GM18867 (cell line): ENCODE data around the gene HCFC1.

Experiments used
- ATAC-seq: cut with Tn5 transposase; IDR thresholded peaks from one replicate; pipeline ENCODE4 v1.9.1; 2021; ENCODE audit warnings: mild to moderate bottlenecking, moderate library complexity; ENCODE audit not compliant: unreplicated experiment

The HCFC1 gene

DNA sequence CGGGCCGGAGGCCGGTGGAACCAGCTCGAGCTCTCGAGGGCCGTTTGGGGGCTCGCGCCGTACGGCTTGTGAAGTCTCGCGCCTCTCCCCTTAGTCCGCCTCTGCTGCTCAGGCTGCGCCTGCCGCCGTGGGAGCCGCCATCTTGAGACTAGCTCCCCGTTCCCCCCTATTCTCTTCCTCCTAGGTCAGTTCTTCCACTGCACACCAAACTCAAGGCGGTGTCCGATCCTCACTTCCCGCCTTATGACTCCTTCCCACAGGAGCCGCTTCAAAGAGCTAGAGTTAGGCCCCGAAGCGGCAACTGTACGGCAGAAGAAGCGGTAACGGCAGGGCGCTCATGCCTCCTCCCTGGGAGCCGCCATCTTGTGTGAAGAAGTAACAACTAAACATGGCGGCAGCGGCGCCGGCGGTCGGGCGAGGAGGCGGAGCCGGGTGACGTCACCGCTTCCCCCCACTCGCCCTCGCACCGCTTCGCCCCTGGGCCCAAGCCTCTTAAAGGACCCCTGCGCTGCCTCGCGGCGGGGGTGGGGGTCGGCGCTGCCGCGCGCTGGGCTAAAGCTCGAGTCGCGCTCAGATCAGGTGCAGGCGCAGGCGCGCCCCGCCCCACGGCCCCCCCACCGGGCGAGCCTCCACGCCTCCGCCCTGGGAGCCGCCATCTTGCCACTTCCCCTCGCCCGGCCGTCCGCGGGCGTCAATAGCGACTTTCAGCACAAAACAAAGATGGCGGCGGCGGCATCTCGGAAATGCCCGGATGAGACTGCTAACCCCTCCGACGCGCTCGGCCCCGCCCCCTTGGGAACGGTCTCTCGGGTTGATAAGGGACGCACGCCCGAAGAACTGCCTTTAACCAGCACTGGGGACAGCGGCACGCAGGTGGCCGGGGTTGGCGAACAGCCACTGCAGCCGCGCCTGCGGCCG lies at the start of gene HCFC1:
Gene HCFC1 (minus strand): TSS at position 369 of the 918 bp plus-strand sequence. CDS start 978 bp downstream, outside the sequence.
- ATAC-seq, result peak; percentile 51

DNA sequence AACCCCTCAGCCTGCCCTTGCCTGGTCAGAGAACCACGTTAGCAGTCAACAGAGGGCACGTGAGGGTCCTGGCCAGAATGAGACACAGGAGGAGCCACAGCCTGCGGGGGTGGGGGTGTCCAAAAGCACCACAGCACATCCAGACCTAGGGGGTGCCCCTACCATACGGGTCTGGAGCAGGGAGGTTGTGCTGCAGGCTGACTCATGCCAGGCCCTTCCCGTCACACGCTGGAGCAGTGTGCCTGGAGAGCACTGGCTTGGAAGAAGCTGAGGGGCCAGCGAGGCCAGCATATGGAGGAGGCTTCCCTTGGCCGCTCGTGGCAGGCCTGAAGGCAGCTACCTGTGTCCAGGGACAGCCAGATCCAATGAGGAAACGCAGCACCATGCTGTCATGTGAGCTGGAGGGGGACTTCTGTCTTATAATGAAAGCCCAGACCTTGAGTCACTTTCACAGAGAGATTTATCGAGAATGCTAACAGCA lies 49.6 kb upstream of the HCFC1 start:
- ATAC-seq, result no peak

DNA sequence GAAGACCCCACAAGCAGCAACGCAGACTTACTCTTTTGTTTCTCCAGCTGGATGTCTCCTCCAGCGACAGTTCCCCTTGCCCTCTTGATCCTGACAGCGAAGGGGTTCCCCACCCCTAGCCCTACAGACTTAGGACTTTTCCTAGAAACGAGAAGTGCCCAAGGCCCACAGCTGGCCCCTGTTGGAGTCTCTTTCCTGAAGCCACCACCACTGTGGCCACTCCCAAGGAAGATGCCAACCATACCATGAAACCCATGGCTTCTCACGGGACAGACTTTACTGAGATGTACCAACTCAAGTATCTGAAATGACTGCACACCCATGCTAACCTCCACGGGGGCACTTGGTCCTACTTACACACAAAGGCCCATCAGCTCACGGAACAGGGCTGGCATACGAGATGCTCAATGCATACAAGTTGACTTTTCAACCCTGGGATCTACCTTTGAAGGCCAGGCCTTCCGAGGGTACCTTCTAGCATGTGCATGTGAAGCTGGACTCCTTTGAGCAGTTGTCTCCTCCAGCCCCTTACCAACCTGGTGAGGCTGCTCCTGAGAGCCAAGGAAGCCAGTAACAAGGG lies 49.0 kb upstream of the HCFC1 start:
- peak; percentile 3 for ATAC-seq

DNA sequence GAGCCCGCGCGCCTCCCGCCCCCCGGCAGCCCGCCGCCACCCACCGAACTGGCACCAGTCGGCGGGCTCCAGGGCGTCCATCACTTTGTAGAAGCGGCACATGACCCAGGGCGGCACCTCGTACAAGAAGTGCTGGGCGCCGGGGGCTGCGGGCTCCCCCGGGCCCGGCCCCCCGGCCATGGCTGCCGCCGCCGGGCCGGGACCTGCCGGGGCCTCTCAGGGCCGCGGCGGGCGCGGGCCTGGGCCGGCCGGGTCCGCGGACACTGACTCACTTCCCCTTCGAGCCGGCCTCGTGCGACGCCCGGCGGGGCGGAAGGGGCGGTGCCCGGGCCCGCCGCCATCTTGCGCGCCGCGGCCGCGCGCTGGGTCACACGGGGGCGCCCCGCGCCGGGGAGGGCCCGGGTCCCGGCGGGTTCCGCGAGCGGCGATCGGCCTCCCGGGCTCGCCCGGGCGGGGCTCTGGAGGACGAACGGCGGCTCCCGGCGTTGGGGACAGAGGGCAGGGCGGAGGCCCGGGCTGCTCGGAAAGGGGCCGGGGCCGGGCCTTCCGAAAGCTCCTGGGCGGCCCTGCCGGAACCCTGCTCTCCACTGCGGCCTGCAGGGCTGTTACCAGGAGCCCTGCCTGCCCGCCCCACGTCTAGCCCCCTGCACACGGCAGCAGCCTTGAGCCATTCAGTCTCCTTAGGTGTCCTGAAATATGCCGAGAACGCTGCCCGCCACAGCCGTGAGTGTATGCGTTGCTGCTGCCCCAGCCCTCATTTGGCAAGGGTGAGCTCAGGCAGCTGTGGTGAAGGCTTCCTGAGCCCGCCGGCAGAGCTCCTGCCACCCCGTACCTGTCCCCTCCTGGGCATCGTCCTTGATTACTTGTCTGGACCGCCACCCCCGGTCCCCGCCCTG lies 48.3 kb upstream of the HCFC1 start, which contains the start of gene IRAK1:
Gene IRAK1 (minus strand): TSS at position 270 of the 896 bp plus-strand sequence. CDS start 90 bp downstream, at position 180.
- ATAC-seq, result peak; percentile 57

DNA sequence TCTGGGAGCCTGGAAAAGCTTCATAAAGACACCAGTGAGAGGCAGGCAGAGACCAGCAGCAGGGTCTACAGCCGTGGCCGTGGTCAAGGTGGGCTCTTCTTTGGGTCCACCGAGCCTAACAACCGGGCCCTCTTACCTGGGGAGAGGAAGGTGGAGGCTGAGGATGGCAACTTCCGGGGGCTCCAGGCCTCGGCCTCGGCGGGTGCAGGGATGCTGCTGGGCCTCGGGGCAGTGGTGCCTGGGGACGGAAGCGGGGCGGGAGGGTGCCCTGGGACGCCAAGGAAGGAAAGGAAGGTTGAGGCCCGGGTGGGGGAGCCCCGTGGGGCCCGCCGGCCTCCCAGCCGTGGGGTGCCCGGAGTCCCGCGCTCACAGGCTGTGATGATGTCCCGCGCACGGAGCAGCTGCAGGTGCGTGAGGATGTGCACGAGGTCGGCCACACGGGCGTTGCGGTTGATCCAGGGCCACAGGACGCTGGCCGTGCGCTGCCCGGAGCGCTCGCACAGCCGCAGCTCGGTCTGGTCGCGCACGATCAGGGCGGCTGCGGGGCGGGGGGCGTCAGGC lies 47.5 kb upstream of the HCFC1 start:
- no peak for ATAC-seq

DNA sequence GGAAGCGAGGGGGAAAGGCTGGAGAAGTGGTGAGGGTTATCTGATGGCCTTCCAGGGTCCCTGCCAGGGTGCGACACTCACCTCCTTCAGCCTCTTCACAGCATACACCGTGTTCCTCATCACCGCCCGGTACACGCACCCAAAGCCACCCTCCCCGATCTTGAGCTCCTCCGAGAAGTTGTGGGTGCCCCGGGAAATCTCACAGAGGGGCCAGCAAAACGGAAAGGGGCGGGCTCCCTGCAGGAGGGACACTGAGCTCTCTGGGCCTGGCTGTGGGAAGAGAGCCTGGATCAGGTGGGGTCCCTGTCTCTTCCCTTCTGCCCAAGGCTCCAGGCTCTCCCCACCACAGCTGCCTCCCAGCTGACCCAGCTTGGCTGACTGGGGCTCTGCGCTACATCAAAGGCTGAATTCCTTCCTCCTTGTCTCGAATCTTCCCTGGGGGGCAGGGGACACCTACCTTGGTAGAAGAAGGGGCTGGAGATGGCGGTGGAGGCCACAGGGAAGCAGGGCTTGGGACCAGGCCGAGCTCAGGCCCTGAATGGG lies 47.0 kb upstream of the HCFC1 start:
- ATAC-seq, result no peak

DNA sequence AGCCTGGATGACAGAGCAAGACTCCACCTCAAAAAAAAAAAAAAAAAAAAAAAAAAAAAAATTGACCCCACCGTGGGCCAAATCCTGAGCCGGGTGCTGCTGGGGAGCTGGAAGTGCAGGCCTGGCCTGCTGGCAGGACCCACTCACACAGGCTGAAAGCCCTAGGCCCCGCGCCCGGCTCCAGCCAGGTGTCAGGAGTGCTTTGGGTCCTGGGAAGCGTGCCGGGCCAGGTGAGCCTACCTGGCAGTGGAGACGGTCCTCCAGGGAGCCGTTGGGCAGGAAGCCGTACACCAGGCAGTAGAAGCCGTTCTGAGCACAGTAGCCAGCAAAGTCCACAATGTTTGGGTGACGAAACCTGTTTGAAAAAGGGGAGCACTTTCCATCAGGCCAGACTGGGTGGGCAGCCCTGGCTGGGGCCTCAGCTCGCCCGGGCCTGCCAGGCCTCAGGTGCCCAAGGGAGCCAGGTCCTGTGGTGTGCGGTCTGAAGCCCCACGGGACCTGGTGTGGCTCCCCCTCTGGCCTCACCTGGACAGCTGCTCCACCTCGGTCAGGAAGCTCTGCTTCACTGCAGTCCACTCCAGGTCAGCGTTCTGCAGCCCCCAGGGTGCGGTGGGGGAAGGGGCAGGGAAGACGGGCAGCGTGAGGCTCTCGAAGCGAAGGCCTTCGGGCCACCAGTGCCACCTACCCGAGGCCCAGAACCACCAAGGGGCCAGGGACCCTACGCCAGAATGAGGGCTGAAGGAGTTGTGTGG lies 46.3 kb upstream of the HCFC1 start:
- no peak for ATAC-seq

DNA sequence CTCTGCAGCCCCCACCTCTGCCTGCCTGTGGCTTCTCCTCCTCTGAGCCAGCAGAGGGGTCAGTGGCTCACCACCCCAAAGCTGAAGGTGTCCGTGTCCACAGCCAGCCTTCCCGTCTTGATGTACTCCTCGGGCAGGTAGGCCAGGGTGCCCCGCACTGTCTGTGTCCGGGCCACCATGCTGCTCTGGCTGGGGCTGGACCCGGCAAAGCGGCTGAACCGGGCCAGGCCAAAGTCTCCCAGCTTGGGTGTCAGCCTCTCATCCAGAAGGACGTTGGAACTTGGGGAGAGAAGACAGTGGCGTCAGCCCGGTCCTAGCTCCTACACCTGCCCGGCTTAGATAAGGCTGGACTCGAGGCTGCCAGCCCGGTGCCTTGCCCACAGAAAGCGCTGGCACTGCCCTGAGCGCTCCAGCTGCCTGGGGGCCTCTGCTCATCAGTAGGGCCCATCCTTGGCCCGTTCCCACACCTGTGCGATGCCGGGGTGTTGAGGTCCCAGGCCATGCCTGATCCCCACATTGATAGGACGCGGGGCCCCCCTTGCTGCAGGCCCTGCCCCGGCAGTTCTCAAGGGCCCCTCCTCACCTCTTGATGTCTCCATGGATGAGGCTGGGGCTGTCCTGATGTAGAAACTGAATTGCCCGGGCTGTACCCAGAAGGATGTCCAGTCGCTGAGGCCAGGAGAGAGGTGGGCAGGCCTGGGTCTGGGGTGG lies 44.9 kb upstream of the HCFC1 start:
- no peak for ATAC-seq

DNA sequence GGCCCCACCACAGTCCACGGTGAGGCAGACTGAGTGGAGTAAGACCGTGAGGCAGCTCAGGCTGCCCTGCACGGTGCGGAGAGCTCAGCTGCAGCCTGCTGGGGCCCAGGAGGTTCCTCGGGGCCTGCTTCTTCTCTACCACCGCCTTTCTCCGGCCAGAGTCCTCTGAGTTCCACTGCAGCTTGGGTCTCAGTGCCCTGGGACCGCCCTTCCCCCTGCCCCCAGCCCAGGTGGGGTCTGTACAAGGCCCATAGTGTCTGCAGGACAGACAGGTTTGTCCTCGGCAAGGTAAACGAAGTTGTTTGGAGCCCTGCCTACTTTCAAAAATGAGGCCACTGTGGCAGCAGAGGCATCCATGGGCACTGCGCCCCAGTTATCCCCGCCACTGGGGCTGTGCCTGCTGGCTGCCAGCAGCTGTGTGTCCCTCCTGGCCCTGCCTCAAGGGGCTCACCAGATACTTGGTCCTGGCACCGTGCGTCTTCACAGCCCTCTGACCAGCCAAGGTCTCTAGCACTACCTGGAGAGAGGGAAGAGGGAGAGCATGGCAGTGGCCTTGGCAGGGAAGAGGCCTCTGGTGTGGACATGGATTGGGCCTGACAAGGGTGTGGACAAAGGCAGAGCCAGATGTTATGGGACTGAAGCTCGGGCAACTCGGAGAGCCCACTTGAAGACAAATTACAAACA lies 44.1 kb upstream of the HCFC1 start:
- no peak for ATAC-seq

DNA sequence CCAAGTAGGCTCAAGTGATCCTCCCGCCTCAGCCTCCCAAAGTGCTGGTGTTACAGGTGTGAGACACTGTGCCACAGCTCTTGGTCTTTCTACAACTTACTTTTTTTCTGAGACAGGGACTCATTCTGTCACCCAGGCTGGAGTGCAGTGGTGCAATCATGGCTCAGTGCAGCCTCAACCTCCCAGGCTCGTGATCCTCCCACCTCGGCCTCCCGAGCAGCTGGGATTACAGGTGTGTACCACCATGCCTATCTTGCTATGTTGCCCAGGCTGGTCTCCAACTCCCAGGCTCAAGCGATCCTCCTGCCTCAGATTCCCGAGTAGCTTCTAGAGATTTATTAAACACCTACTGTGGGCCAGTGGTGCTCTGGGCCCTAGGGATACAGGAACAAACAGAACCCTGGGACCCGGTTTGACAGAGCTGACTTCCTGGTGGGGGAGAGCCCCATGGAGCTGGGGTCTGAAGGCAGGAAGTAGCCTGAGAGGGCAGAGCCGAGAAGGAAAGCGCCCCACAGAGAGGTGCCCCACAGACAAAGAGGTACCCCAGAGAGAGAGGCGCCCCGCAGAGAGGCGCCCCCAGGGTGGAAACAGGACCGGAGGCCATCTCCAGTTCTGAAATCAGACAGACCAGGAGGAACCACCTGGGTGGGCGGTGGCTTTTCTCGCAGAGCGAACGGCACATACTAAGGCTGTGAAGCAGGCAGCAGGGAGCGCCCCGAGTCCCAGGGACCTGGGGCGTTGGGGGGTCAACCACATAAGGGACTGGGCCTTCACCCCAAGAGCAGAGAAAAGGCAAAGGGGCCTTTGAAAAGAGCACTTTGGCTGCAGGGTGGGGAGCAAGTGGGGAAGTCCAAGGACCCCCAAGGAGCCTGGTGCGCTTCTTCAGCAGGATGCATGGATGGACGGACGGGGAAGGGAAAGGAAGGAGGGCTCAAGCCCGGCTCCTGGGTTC lies 43.1 kb upstream of the HCFC1 start:
- no peak for ATAC-seq

DNA sequence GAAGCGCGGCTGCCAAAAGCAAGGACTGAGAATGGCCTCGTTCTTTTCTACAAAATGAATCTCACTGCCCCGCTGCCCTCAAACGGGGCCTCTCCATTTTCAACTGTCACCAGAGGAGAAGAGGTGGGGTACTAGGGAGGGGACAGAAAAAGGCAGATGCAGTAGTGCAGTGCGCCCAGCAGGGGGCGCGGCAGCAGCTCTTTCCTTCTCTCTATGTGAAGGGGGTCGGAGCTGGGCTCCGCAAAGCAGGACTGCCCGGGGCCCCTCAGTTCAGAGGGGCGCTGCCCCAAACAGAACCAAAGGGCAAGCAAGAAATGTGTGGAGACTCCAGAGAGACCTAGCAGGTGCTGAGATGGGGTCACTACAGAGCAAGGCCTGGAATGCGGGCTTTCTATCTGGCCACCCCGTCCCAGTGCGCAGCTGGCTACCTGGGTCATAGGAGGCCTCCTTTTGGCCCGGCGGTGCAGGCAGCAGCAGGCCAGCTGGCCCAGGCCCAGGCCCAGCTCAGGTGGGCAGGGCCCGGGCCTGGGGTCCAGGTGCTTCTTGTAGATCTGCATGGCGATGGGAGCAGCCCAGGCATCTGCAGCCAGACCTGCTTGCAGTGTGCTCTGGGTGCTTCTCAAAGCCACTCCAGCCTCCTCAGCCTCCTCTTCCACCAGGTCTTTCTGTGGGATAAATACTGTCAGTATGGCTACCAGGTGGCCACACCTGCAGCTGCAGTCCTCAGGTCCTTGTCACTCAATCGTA lies 42.2 kb upstream of the HCFC1 start:
- peak; percentile 59 for ATAC-seq

DNA sequence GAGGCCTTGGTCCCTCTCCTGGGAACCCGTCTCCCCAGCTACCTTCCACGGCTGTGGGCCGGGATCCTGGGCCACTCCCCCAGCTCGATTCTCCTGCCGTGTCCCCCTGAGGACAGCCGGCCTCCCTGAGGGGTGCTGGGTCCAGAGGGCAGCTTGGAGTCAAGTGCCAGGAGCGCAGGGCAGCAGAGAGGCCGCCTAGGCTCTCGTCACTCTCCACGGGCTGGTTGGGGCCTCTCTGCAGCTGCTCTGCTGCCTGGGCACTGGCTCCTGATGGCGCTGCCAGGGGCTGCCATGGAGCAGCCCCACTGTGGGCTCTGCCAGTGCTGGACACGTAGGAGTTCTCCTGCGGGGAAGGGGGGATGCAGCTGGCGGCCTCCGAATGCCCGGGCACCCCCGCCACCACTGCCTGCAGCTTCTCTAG lies 41.4 kb upstream of the HCFC1 start:
- no peak for ATAC-seq

DNA sequence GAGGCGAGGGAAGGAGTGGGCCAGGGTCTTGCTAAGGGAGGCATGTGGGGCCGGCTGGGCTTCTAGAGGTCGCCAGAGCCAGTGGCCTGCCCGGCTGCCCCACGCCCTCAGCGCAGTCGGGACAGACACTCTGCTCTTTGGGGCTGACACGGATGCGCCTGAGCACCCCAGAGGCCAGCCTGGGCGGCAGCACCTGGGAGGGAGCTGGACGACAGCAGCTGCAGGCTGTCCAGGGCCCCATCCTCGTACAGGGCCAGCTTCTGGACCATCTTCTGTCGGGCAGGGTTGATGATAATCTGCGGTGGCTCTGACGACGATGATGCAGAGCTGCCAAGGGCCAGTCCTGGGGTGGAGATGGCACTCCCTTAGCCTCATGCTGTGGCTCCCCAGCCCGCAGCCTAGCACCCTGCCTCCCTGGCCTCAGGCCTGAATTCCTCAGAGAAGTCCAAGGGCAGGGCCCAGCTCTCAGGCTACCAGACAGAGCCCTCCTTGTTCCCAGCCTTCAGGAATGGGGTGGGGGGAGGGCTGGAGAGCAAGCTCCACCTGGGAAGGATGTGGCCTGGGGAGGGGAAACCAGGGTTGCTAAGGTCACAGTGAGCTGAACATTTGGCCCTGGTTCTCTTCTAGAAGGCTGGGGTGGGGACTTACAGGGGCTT lies 40.8 kb upstream of the HCFC1 start:
- ATAC-seq, result no peak

DNA sequence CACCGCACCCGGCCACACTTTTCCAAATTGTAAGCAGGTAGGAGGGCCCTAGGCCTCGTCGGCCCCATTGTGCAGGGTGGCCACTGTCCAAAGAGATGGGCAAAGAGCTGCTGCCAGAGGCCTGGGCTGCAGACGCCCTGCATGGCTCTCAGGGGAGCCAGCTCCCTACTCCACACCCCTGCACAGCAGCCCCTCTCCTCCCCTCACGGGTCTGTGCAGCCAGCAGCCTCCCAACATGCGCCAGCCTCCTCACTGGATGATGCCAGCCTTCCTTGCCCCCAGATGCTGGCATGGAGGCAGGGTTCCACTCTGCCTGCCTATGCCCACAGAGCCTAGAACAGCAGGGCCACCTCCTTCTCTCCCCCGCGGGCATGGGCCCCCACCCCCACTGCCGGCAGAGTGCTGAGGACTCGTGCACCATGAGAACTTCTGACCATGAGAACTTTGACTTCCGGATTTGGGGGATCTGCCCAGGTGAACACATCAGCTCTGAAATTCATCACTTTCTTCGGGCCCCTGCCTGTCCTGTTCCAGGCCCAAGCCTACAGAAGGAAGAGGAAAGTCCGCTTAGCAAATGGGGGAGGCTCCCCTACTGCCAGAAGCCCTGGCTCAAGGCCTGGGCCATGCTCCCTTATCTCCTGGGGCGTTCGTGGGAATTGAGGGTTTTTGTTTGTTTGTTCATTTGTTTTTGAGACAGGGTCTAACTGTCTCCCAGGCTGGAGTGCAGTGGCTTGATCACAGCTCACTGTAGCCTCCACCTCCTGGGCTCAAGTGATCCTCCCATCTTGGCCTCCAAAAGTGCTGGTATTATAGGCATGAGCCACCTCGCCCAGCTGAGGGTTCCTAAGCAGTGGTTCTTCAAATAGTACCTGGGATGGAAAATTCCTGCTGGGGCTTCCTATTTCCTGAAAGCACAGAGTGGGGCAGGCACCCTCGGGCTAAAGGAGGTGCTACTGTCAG lies 40.0 kb upstream of the HCFC1 start:
- ATAC-seq, result no peak
